Hepatocyte (in vitro differentiated cells): ENCODE results near the gene INPP5F. TPM values are rescaled to one million over a fixed set of nuclear protein-coding genes. Genes with fewer than 3 reads are reported as not detected.

ENCODE experiments used
- DNase-seq: peaks from one replicate; pipeline ENCODE4 v3.0.0-alpha.2; 2016; ENCODE audit warnings: low spot score
- H2AFZ ChIP-seq: fragments of 200-600 bp; sonication (generic); 2 replicates; pipeline ENCODE4 v1.6.0; 2016; ENCODE audit warnings: antibody characterized with exemption, mild to moderate bottlenecking
- H3K27ac ChIP-seq: fragments of 200-600 bp; sonication (generic); 2 replicates; pipeline ENCODE4 v1.5.1; 2016; ENCODE audit warnings: mild to moderate bottlenecking
- H3K27me3 ChIP-seq: fragments of 200-600 bp; sonication (generic); 2 replicates; pipeline ENCODE4 v1.6.1; 2016
- H3K36me3 ChIP-seq: fragments of 200-600 bp; sonication (generic); replicated peaks from 2 replicates; pipeline ENCODE4 v1.5.1; 2016; ENCODE audit warnings: low read depth; ENCODE audit not compliant: insufficient read depth
- H3K4me1 ChIP-seq: fragments of 200-600 bp; sonication (generic); 2 replicates; pipeline ENCODE4 v1.5.1; 2016; ENCODE audit warnings: mild to moderate bottlenecking, moderate library complexity; ENCODE audit not compliant: insufficient read depth
- H3K4me2 ChIP-seq: fragments of 200-600 bp; sonication (generic); 2 replicates; pipeline ENCODE4 v1.6.0; 2016
- H3K4me3 ChIP-seq: fragments of 200-600 bp; sonication (generic); 2 replicates; pipeline ENCODE4 v1.5.1; 2016; ENCODE audit warnings: mild to moderate bottlenecking
- H3K79me2 ChIP-seq: fragments of 200-600 bp; sonication (generic); 2 replicates; pipeline ENCODE4 v1.6.0; 2017; ENCODE audit warnings: mild to moderate bottlenecking
- H3K9me2 ChIP-seq: fragments of 200-600 bp; sonication (generic); replicated peaks from 2 replicates; pipeline ENCODE4 v1.6.0; 2017; ENCODE audit warnings: mild to moderate bottlenecking; ENCODE audit not compliant: insufficient read depth
- H3K9me3 ChIP-seq: fragments of 200-600 bp; sonication (generic); 2 replicates; pipeline ENCODE4 v1.5.1; 2016; ENCODE audit warnings: low read depth, mild to moderate bottlenecking
- H4K20me1 ChIP-seq: fragments of 200-600 bp; sonication (generic); 2 replicates; pipeline ENCODE4 v1.6.0; 2016; ENCODE audit warnings: mild to moderate bottlenecking; ENCODE audit not compliant: insufficient read depth, poor library complexity, severe bottlenecking
- CTCF ChIP-seq: fragments of 200-600 bp; sonication (generic); IDR thresholded peaks from 2 replicates; pipeline ENCODE4 v1.5.1; 2016; ENCODE audit warnings: antibody characterized with exemption, mild to moderate bottlenecking; ENCODE audit not compliant: poor library complexity
- EZH2 ChIP-seq: fragments of 200-600 bp; sonication (generic); IDR thresholded peaks from 2 replicates; pipeline ENCODE4 v1.6.1; 2016; ENCODE audit warnings: antibody characterized with exemption, mild to moderate bottlenecking, borderline replicate concordance
- EZH2phosphoT487 ChIP-seq: fragments of 200-600 bp; sonication (generic); IDR thresholded peaks from one replicate; pipeline ENCODE4 v1.6.1; 2018; ENCODE audit warnings: antibody characterized with exemption, mild to moderate bottlenecking, low read depth, moderate library complexity; ENCODE audit not compliant: unreplicated experiment, severe bottlenecking
- WGBS: methylation state at CpG from one replicate; pipeline ENCODE4 v1.1.6; 2016; ENCODE audit warnings: low lambda C conversion rate; ENCODE audit errors: missing lambda C conversion rate; 5-methylcytosine and 5-hydroxymethylcytosine counted together
- polyA plus RNA-seq: library from polyadenylated mRNA; unstranded; fragments of >200 nt; fragmentation: Nextera tagmentation; extraction: Ambion mirVana; gene quantifications from 2 replicates; pipeline ENCODE4 v1.2.1, GENCODE V29; 2016
- total RNA-seq: library from RNA; depleted of rRNA; stranded (reverse); fragments of >200 nt; gene quantifications from 2 replicates; pipeline ENCODE4 v1.2.3, GENCODE V29; 2014

INPP5F gene
- total and polyA plus RNA-seq, 2 experiments from 2014 or later: 9.9 to 44.4 TPM

- 76% methylated on average over 1 of the region's 1 CpG for WGBS
- Histone ChIP-seq H4K20me1 (peaks cover 15% of the 10 kb centered on the region), H3K4me1 (no peaks in the 10 kb centered on the region), H3K4me3 (no peak overlapping the region), H3K27me3 (no peaks in the 10 kb centered on the region), H3K27ac (no peak overlapping the region), H3K36me3 (no peaks in the 10 kb centered on the region), H3K9me2 (no peaks in the 10 kb centered on the region), H3K79me2 (peaks cover 73% of the 10 kb centered on the region), H2AFZ (no peak overlapping the region), H3K9me3 (no peaks in the 10 kb centered on the region), H3K4me2 (no peak overlapping the region)
- peak; percentile 62 for DNase-seq
- TF ChIP-seq EZH2 (no peak), CTCF (peak; percentile 66), EZH2phosphoT487 (no peak)
Measured at GRCh38 chr10:119859420-119860258, 133.8 kb downstream of the INPP5F start.

DNA sequence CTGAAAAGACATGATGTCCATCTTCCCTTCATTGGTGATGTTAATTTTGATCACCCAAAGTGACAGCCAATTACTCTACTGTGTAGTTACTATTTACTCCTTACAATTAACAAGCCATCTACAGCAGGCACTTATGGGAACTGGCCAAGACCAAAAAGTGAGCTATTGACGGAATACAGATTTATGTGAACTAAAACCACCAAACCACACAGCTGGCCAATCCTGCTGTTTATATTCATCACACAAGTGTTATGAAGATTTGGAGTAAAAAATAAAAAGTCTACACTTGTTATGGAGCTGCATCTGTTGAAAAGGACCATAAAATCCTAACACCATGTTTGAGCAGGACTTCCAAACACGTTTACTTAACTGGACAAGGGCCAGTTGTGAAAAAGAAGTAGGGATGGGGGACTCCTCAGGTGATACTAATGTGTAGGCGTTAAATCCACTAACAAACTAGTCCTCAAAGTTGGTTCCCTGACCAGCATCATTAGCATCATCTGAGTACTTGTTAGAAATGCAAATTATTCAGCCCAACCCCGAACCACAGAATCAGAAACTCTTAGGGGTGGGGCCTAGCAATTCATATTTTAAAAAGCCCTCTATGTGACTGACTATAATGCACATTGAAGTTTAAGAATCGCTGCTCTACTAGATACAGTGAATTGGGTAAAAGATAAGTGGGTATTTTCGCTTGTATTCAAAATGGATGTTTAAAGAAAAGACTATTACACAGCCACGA, 135.2 kb downstream of the INPP5F start:
- no peak for TF ChIP-seq EZH2
- no peak for TF ChIP-seq EZH2phosphoT487
- no peak for TF ChIP-seq CTCF
- H3K9me2 ChIP-seq: no peaks in the 10 kb centered on the region
- H3K36me3 ChIP-seq: no peaks in the 10 kb centered on the region
- H3K4me2 ChIP-seq: no peak overlapping the region
- H4K20me1 ChIP-seq: peaks cover 15% of the 10 kb centered on the region
- H3K79me2 ChIP-seq: peaks cover 87% of the 10 kb centered on the region
- H2AFZ ChIP-seq: no peak overlapping the region
- H3K27ac ChIP-seq: no peak overlapping the region
- no peaks in the 10 kb centered on the region for H3K9me3 ChIP-seq
- DNase-seq: no peak
- no peaks in the 10 kb centered on the region for H3K27me3 ChIP-seq
- H3K4me1 ChIP-seq: no peaks in the 10 kb centered on the region
- WGBS: 85% methylated on average over 7 of the region's 7 CpGs
- H3K4me3 ChIP-seq: no peak overlapping the region

GRCh38 chr10:119862524-119862923, 136.7 kb downstream of the INPP5F start:
- TF ChIP-seq CTCF (no peak), EZH2phosphoT487 (no peak), EZH2 (no peak)
- H3K27ac ChIP-seq: no peak overlapping the region
- 90% methylated on average over 1 of the region's 1 CpG for WGBS
- no peak overlapping the region for H2AFZ ChIP-seq
- H3K9me3 ChIP-seq: no peaks in the 10 kb centered on the region
- H3K9me2 ChIP-seq: no peaks in the 10 kb centered on the region
- peaks cover 17% of the 10 kb centered on the region for H4K20me1 ChIP-seq
- DNase-seq: no peak
- H3K4me1 ChIP-seq: no peaks in the 10 kb centered on the region
- H3K79me2 ChIP-seq: peaks cover 91% of the 10 kb centered on the region
- H3K36me3 ChIP-seq: no peaks in the 10 kb centered on the region
- no peaks in the 10 kb centered on the region for H3K27me3 ChIP-seq
- no peak overlapping the region for H3K4me3 ChIP-seq
- no peak overlapping the region for H3K4me2 ChIP-seq
